ENCODE measurements around the gene LIM2.

Gene LIM2

GRCh38 chr19:51367565-51368365 lies 20.0 kb downstream of the LIM2 start (continued):
- TF ChIP-seq ZSCAN18 (tag by site-specific recombination; IDR thresholded peaks at IDR 0.05) (no peak), ELK4 (IDR thresholded peaks at IDR 0.05; ENCODE audit: borderline replicate concordance, low read depth, low read length) (no peak; the same call in 1 of the 2 replicates), ZNF660 (tag by site-specific recombination; IDR thresholded peaks at IDR 0.05) (no peak), ZNF558 (tag by site-specific recombination; IDR thresholded peaks at IDR 0.05) (no peak), ZNF302 (tag by site-specific recombination; IDR thresholded peaks at IDR 0.05; ENCODE audit: low read depth) (no peak), BCL11A (tag by site-specific recombination; IDR thresholded peaks at IDR 0.05; ENCODE audit: low read depth) (no peak), TCF7L2 (IDR thresholded peaks at IDR 0.05; ENCODE audit: borderline replicate concordance, low read depth, low read length) (no peak), ZFP37 (tag by site-specific recombination; IDR thresholded peaks at IDR 0.05) (peak; percentile 61; the same call in 1 of the 2 replicates), ZNF488 (tag by site-specific recombination; IDR thresholded peaks at IDR 0.05) (no peak), MEIS1 (CRISPR knock-in tag; IDR thresholded peaks at IDR 0.05; ENCODE audit: borderline replicate concordance) (no peak), ZNF549 (tag by site-specific recombination; IDR thresholded peaks at IDR 0.05) (no peak), ZBTB11 (tag by site-specific recombination; conservative IDR thresholded peaks at IDR 0.05; ENCODE audit: low read depth) (peak; percentile 57), PRDM6 (tag by site-specific recombination; IDR thresholded peaks at IDR 0.05) (no peak), ZNF449 (tag by site-specific recombination; IDR thresholded peaks at IDR 0.05) (peak; percentile 79), ZBTB17 (tag by site-specific recombination; IDR thresholded peaks at IDR 0.05) (peak; percentile 86), ZSCAN4 (tag by site-specific recombination; IDR thresholded peaks at IDR 0.05) (no peak), ZNF837 (tag by site-specific recombination; IDR thresholded peaks at IDR 0.05) (no peak), ZNF555 (tag by site-specific recombination; conservative IDR thresholded peaks at IDR 0.05) (no peak), ZNF692 (tag by site-specific recombination; IDR thresholded peaks at IDR 0.05) (peak; percentile 68), PATZ1 (tag by site-specific recombination; IDR thresholded peaks at IDR 0.05) (peak; percentile 96)

Data from HEK293 (cell line).